ENCODE measurements around the gene CELA3A. TPM values are rescaled to one million over a fixed set of nuclear protein-coding genes. Genes with fewer than 3 reads are reported as not detected.
"Not testable (repeated sequence)": the region's sequence is repeated elsewhere in the genome, so short reads cannot be mapped to it uniquely, and the experiment has no call there.

Gene CELA3A
- total and polyA plus RNA-seq, 2 of the 8 experiments (the other 6 are each of a cell fraction or from before 2014, with no cell fraction given) = not detected

GRCh38 chr1:21976703-21977239 is 24.7 kb upstream of the CELA3A start, which contains the start of gene CELA3B:
Gene CELA3B, plus strand, starts transcription at chr1:21977022. Its CDS starts 18 bp downstream, at chr1:21977040.
- H2BK15ac ChIP-seq (ENCODE audit: low read length); H3K18ac ChIP-seq (ENCODE audit: extremely low read depth, low read length); H3K79me2 ChIP-seq (ENCODE audit: control insufficient read depth in 1 of 2, insufficient read depth in 2 of 2, low read length in 2 of 2); H2AFZ ChIP-seq (ENCODE audit: low read length); H4K91ac ChIP-seq (replicated peaks; ENCODE audit: insufficient read length, low read length); H3K36me3 ChIP-seq (ENCODE audit: control insufficient read depth in 2 of 4, insufficient read depth in 4 of 4, low read length in 3 of 4); H2BK12ac ChIP-seq (ENCODE audit: low read depth, low read length); H3K27me3 ChIP-seq (replicated peaks in 1 of 4; ENCODE audit: control insufficient read depth in 3 of 4, extremely low read depth in 1 of 4, insufficient read depth in 3 of 4, low read length in 3 of 4); H3K9me3 ChIP-seq (ENCODE audit: insufficient read depth in 2 of 2, low read depth in 1 of 2, low read length in 1 of 2); H3K56ac ChIP-seq (replicated peaks; ENCODE audit: insufficient read length, low read depth, low read length); H3K79me1 ChIP-seq (ENCODE audit: low read depth, low read length); H3K4me3 ChIP-seq (ENCODE audit: extremely low read depth in 1 of 4, insufficient read depth in 2 of 4, low read depth in 3 of 4, low read length in 4 of 4); H3K4me2 ChIP-seq (ENCODE audit: insufficient read depth in 1 of 2, low read depth in 2 of 2, low read length in 2 of 2); DNase-seq (ENCODE audit: low read depth in 1 of 2, low spot score in 2 of 2); H4K5ac ChIP-seq (ENCODE audit: insufficient read length, low read depth, low read length); H3K23ac ChIP-seq (ENCODE audit: insufficient read length); H4K20me1 ChIP-seq (replicated peaks in 1 of 2; ENCODE audit: control insufficient read depth in 1 of 2, insufficient read depth in 2 of 2, low read length in 2 of 2); H3K4me1 ChIP-seq (replicated peaks in 1 of 4; ENCODE audit: control insufficient read depth in 3 of 4, insufficient read depth in 4 of 4, low read length in 3 of 4); H4K8ac ChIP-seq (ENCODE audit: extremely low read depth, insufficient read depth, low read length); H3K23me2 ChIP-seq (ENCODE audit: low read depth, low read length); H3K27ac ChIP-seq (ENCODE audit: low read depth, low read length); H3K9ac ChIP-seq (replicated peaks in 1 of 4; ENCODE audit: extremely low read depth in 1 of 4, low read depth in 3 of 4, low read length in 3 of 4); H3K4ac ChIP-seq (replicated peaks; ENCODE audit: insufficient read length, low read depth, low read length); H2BK5ac ChIP-seq (ENCODE audit: low read depth, low read length); H2BK20ac ChIP-seq (ENCODE audit: low read length); H2AK5ac ChIP-seq (ENCODE audit: low read depth, low read length); H2BK120ac ChIP-seq (replicated peaks; ENCODE audit: low read depth, low read length); FAIRE-seq; H3K14ac ChIP-seq (ENCODE audit: insufficient read length): not testable (repeated sequence)
- CTCF ChIA-PET (ENCODE audit: partially characterized antibody) = interaction anchor here (0.9 to 1.8 kb wide), 3 partner anchors 30 to 138 kb away, joined by 3 to 4 read pairs (median 3); no protein-coding TSS in a partner anchor
- POLR2A ChIA-PET (ENCODE audit: partially characterized antibody) = interaction anchor here (1.4 kb wide), 1 partner anchor 49 kb away, joined by 3 read pairs; no protein-coding TSS in a partner anchor
- WGBS, 2 experiments (ENCODE audit: extremely low coverage in 1 of 2, insufficient coverage in 1 of 2, insufficient read length in 1 of 2, insufficient replicate concordance in 2 of 2, low coverage in 1 of 2, low lambda C conversion rate in 2 of 2, missing lambda C conversion rate in 1 of 2) = 91% methylated on average over 7 of the region's 9 CpGs; no CpG with 5 or more reads in 1 of the 2 experiments

GRCh38 chr1:21978209-21978608 is 23.2 kb upstream of the CELA3A start:
- FAIRE-seq; H4K91ac ChIP-seq (replicated peaks; ENCODE audit: insufficient read length, low read length); H2AFZ ChIP-seq (ENCODE audit: low read length); H3K18ac ChIP-seq (ENCODE audit: extremely low read depth, low read length); H3K4me2 ChIP-seq (ENCODE audit: insufficient read depth in 1 of 2, low read depth in 2 of 2, low read length in 2 of 2); H3K56ac ChIP-seq (replicated peaks; ENCODE audit: insufficient read length, low read depth, low read length); H2BK120ac ChIP-seq (replicated peaks; ENCODE audit: low read depth, low read length); H3K9ac ChIP-seq (replicated peaks in 1 of 4; ENCODE audit: extremely low read depth in 1 of 4, low read depth in 3 of 4, low read length in 3 of 4); H3K9me3 ChIP-seq (ENCODE audit: insufficient read depth in 2 of 2, low read depth in 1 of 2, low read length in 1 of 2); H2BK15ac ChIP-seq (ENCODE audit: low read length); H3K79me1 ChIP-seq (ENCODE audit: low read depth, low read length); H3K4me1 ChIP-seq (replicated peaks in 1 of 4; ENCODE audit: control insufficient read depth in 3 of 4, insufficient read depth in 4 of 4, low read length in 3 of 4); H3K23me2 ChIP-seq (ENCODE audit: low read depth, low read length); H2BK20ac ChIP-seq (ENCODE audit: low read length); H4K8ac ChIP-seq (ENCODE audit: extremely low read depth, insufficient read depth, low read length); H3K27me3 ChIP-seq (replicated peaks in 1 of 4; ENCODE audit: control insufficient read depth in 3 of 4, extremely low read depth in 1 of 4, insufficient read depth in 3 of 4, low read length in 3 of 4); H2BK5ac ChIP-seq (ENCODE audit: low read depth, low read length); H3K4me3 ChIP-seq (ENCODE audit: extremely low read depth in 1 of 4, insufficient read depth in 2 of 4, low read depth in 3 of 4, low read length in 4 of 4); H4K5ac ChIP-seq (ENCODE audit: insufficient read length, low read depth, low read length); H3K14ac ChIP-seq (ENCODE audit: insufficient read length); DNase-seq (ENCODE audit: low read depth in 1 of 2, low spot score in 2 of 2); H3K23ac ChIP-seq (ENCODE audit: insufficient read length); H3K27ac ChIP-seq (ENCODE audit: low read depth, low read length); H3K4ac ChIP-seq (replicated peaks; ENCODE audit: insufficient read length, low read depth, low read length); H2AK5ac ChIP-seq (ENCODE audit: low read depth, low read length); H3K79me2 ChIP-seq (ENCODE audit: control insufficient read depth in 1 of 2, insufficient read depth in 2 of 2, low read length in 2 of 2); H4K20me1 ChIP-seq (replicated peaks in 1 of 2; ENCODE audit: control insufficient read depth in 1 of 2, insufficient read depth in 2 of 2, low read length in 2 of 2); POLR2A ChIA-PET (ENCODE audit: partially characterized antibody); H3K36me3 ChIP-seq (ENCODE audit: control insufficient read depth in 2 of 4, insufficient read depth in 4 of 4, low read length in 3 of 4): not testable (repeated sequence)
- WGBS, 2 experiments (ENCODE audit: extremely low coverage in 1 of 2, insufficient coverage in 1 of 2, insufficient read length in 1 of 2, insufficient replicate concordance in 2 of 2, low coverage in 1 of 2, low lambda C conversion rate in 2 of 2, missing lambda C conversion rate in 1 of 2) = 80% methylated on average over 11 of the region's 11 CpGs; no CpG with 5 or more reads in 1 of the 2 experiments
- CTCF ChIA-PET (ENCODE audit: partially characterized antibody) = interaction anchor here (0.8 to 1.2 kb wide), 4 partner anchors 15 to 309 kb away, joined by 3 to 4 read pairs (median 3); partner anchors contain the start of gene RAP1GAP
- H2BK12ac ChIP-seq (ENCODE audit: low read depth, low read length) = 0 out of 2 replicates have a peak overlapping the region, but pooled peaks have one; percentile 27
